ENCODE results near the gene CREB3L2.

DNA sequence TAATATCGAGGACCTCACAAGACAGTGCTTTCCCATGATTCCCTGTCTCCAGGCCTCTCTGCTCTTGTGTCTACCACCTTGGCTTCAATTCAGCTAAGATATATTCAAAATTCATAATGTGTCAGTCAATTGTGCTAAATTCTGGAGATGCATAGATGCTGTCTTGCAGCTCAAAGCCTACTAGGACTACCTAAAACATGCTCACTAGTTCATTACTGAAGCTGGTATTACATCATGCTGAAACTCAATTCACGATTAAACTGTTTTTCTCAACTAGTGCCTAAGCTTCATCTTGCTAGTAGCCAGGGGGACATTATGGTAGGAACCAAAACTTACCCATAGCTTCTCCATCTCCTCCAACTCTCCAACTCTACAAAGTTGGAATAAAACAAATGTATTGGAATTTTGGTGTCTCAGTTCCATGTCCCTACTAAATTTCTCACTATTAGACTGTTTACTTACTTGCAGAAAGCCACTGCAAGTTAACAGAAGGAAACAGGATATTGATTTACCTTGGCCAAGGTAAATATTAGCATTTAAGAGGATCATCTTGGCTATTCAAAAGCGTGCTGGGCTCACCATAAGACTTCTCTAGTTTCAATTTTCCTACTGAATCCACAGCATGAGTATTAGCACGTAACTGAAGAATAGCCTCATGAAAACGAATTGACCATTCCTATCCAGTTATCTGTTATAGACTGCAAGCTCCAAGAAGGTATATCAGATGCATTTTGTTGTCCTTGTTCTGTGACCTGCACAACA, 53.6 kb downstream of the CREB3L2 start:
- TF ChIP-seq CTCF (IDR thresholded peaks at IDR 0.05), result no peak
- no peak for TF ChIP-seq POLR2A (IDR thresholded peaks at IDR 0.05)
- TF ChIP-seq POLR2AphosphoS5 (IDR thresholded peaks at IDR 0.05), result no peak
- no peak for TF ChIP-seq EP300 (IDR thresholded peaks at IDR 0.05)

Measured in suprapubic skin (tissue), 4 donors.